IMR-90 (cell line): ENCODE data around the gene RNF128. TPM values are rescaled to one million over a fixed set of nuclear protein-coding genes. Genes with fewer than 3 reads are reported as not detected.

ENCODE experiments used
- ATAC-seq: fragments of 200-7000 bp; cut with Tn5 transposase; 2 replicates; pipeline ENCODE4 v1.9.1; 2020; ENCODE audit warnings: low read depth, mild to moderate bottlenecking, moderate library complexity
- BruUV-seq: library from RNA; stranded (reverse); fragments of 400-500 nt; replicated peaks from 2 replicates; lab custom pipeline; 2021; lab: Mats Ljungman, UMichigan
- CTCF ChIA-PET: fragments of 300-600 bp; formaldehyde crosslinking; extraction: SDS; loops from one replicate; lab custom pipeline; 2021; ENCODE audit warnings: antibody characterized with exemption; lab: Yijun Ruan, JAX
- POLR2A ChIA-PET: fragments of 300-600 bp; sonication (Branson Sonifier 250); formaldehyde crosslinking; loops from one replicate; lab custom pipeline; 2022; ENCODE audit warnings: antibody characterized with exemption; ENCODE audit not compliant: unreplicated experiment; lab: Charles Lee
- DNase-seq: peaks from one replicate; pipeline ENCODE4 v3.0.0; 2013
- H2AFZ ChIP-seq: replicated peaks from 2 replicates; pipeline ENCODE3; 2013; ENCODE audit warnings: low read length, mild to moderate bottlenecking; ENCODE audit not compliant: poor library complexity
- H2AK5ac ChIP-seq: 2 replicates; pipeline ENCODE4 v1.6.1; 2013; ENCODE audit warnings: low read depth, low read length, inconsistent platforms
- H2AK9ac ChIP-seq: replicated peaks from 2 replicates; pipeline ENCODE3; 2013; ENCODE audit warnings: mild to moderate bottlenecking, low read depth, low read length, moderate library complexity; ENCODE audit not compliant: poor library complexity
- H2BK120ac ChIP-seq: 2 replicates; pipeline ENCODE4 v1.6.1; 2013; ENCODE audit warnings: low read depth, low read length, inconsistent platforms
- H2BK15ac ChIP-seq: 3 replicates; pipeline ENCODE4 v1.6.1; 2013; ENCODE audit warnings: low read depth, low read length, inconsistent platforms
- H2BK20ac ChIP-seq: 2 replicates; pipeline ENCODE4 v1.6.1; 2013; ENCODE audit warnings: low read depth, mild to moderate bottlenecking, inconsistent platforms, low read length, moderate library complexity
- H2BK5ac ChIP-seq: 2 replicates; pipeline ENCODE4 v1.6.1; 2013; ENCODE audit warnings: mild to moderate bottlenecking, low read depth, low read length, inconsistent platforms; ENCODE audit not compliant: poor library complexity, severe bottlenecking
- H3K14ac ChIP-seq: replicated peaks from 2 replicates; pipeline ENCODE4 v1.6.1; 2013; ENCODE audit warnings: low read depth, low read length, inconsistent platforms
- H3K18ac ChIP-seq: 2 replicates; pipeline ENCODE4 v1.6.1; 2013; ENCODE audit warnings: low read depth, low read length, control low read depth
- H3K23ac ChIP-seq: 2 replicates; pipeline ENCODE4 v1.6.1; 2013; ENCODE audit warnings: low read depth, low read length, inconsistent platforms
- H3K27ac ChIP-seq: 2 replicates; pipeline ENCODE4 v1.5.1; 2013; ENCODE audit warnings: mild to moderate bottlenecking, control low read depth, low read length; ENCODE audit not compliant: insufficient read depth
- H3K27me3 ChIP-seq: 2 replicates; pipeline ENCODE4 v1.6.1; 2013; ENCODE audit warnings: low read length; ENCODE audit not compliant: control insufficient read depth, insufficient read depth
- H3K36me3 ChIP-seq: 2 replicates; pipeline ENCODE4 v1.6.1; 2013; ENCODE audit warnings: low read length, mixed read lengths; ENCODE audit not compliant: control insufficient read depth, insufficient read depth
- H3K4ac ChIP-seq: 2 replicates; pipeline ENCODE4 v1.6.1; 2013; ENCODE audit warnings: low read depth, low read length, inconsistent platforms
- H3K4me1 ChIP-seq: 2 replicates; pipeline ENCODE4 v1.6.1; 2013; ENCODE audit warnings: low read length, mixed read lengths; ENCODE audit not compliant: control insufficient read depth, insufficient read depth
- H3K4me2 ChIP-seq: 2 replicates; pipeline ENCODE4 v1.6.1; 2013; ENCODE audit warnings: low read depth, mild to moderate bottlenecking, control low read depth, low read length, moderate library complexity
- H3K4me3 ChIP-seq: 2 replicates; pipeline ENCODE4 v1.5.1; 2013; ENCODE audit warnings: low read depth, mild to moderate bottlenecking, control low read depth, low read length, moderate library complexity; ENCODE audit not compliant: insufficient read depth
- H3K56ac ChIP-seq: 2 replicates; pipeline ENCODE4 v1.6.1; 2013; ENCODE audit warnings: low read length, inconsistent platforms; ENCODE audit not compliant: insufficient read depth; ENCODE audit errors: extremely low read depth
- H3K79me1 ChIP-seq, 2 experiments: 2 replicates each; pipeline ENCODE4 v1.6.1; 2013; ENCODE audit warnings: low read length in 2 of 2, inconsistent platforms in 1 of 2, low read depth in 1 of 2
- H3K9ac ChIP-seq: 2 replicates; pipeline ENCODE4 v1.6.1; 2013; ENCODE audit warnings: low read depth, low read length, control low read depth
- H3K9me1 ChIP-seq: 2 replicates; pipeline ENCODE4 v1.6.1; 2013; ENCODE audit warnings: low read length, inconsistent platforms; ENCODE audit not compliant: insufficient read depth
- H3K9me3 ChIP-seq: 2 replicates; pipeline ENCODE4 v1.6.1; 2013; ENCODE audit warnings: low read length; ENCODE audit not compliant: control insufficient read depth, insufficient read depth
- H4K20me1 ChIP-seq: 2 replicates; pipeline ENCODE4 v1.6.1; 2013; ENCODE audit warnings: low read length, inconsistent platforms; ENCODE audit not compliant: insufficient read depth
- H4K5ac ChIP-seq: 2 replicates; pipeline ENCODE4 v1.6.1; 2013; ENCODE audit warnings: mild to moderate bottlenecking, low read depth, low read length, control low read depth
- H4K8ac ChIP-seq, 2 experiments: 2 replicates each; pipeline ENCODE4 v1.6.1; 2013; ENCODE audit warnings: low read depth in 2 of 2, low read length in 2 of 2, control low read depth in 1 of 2, inconsistent platforms in 1 of 2
- H4K91ac ChIP-seq: 2 replicates; pipeline ENCODE4 v1.6.1; 2013; ENCODE audit warnings: low read depth, low read length, inconsistent platforms; ENCODE audit not compliant: insufficient read depth
- CEBPB ChIP-seq: IDR thresholded peaks from 2 replicates; pipeline ENCODE4 v1.6.1; 2012; ENCODE audit warnings: low read depth, low read length, improper control_type of control experiment
- CHD1 ChIP-seq: IDR thresholded peaks from 2 replicates; pipeline ENCODE4 v1.6.1; 2012; ENCODE audit warnings: low read depth, low read length, improper control_type of control experiment
- MAZ ChIP-seq: IDR thresholded peaks from 2 replicates; pipeline ENCODE4 v1.6.1; 2012; ENCODE audit warnings: low read depth, mild to moderate bottlenecking, low read length, improper control_type of control experiment, moderate library complexity, borderline replicate concordance
- POLR2A ChIP-seq: IDR thresholded peaks from 2 replicates; pipeline ENCODE4 v1.6.1; 2012; ENCODE audit warnings: mild to moderate bottlenecking, low read depth, low read length
- SMC3 ChIP-seq: fragments of 150-350 bp; IDR thresholded peaks from 2 replicates; pipeline ENCODE4 v1.6.1; 2016; ENCODE audit warnings: low read depth, mild to moderate bottlenecking, antibody characterized with exemption, low read length, moderate library complexity
- WGBS, 2 experiments: methylation state at CpG; one replicate each; pipeline versions ENCODE4 v1.1.5 to v1.1.7; 2013; ENCODE audit warnings: missing lambda C conversion rate in 2 of 2; ENCODE audit not compliant: insufficient read length in 1 of 2; ENCODE audit errors: extremely low coverage in 2 of 2; 5-methylcytosine and 5-hydroxymethylcytosine counted together
- dilution Hi-C: fragments of 300-500 bp; cut with HindIII; formaldehyde crosslinking; loops from one replicate; pipeline ENCODE4 v1.14.3; 2018; ENCODE audit warnings: low sequenced_read_pairs; ENCODE audit not compliant: unreplicated experiment
- in situ Hi-C: fragments of 300-500 bp; cut with MboI; formaldehyde crosslinking; loops from 3 replicates; pipeline ENCODE4 v1.14.3; 2019; ENCODE audit warnings: low sequenced_read_pairs, inconsistent platforms, mixed read lengths
- intact Hi-C: fragments of 100-400 bp; cut with micrococcal nuclease; formaldehyde crosslinking; loops from 2 replicates; pipeline ENCODE4 v1.10.0; 2022
- polyA plus RNA-seq, 3 experiments: library from polyadenylated mRNA; depleted of rRNA; stranded (reverse); fragments of >200 nt; gene quantifications; 2 replicates each; pipeline ENCODE4 v1.2.3, GENCODE V29; 2012; ENCODE audit warnings: low replicate concordance in 1 of 3
- total RNA-seq: library from RNA; depleted of rRNA; stranded (reverse); fragments of >200 nt; gene quantifications from 2 replicates; pipeline ENCODE4 v1.2.3, GENCODE V29; 2012

RNF128 gene
- total and polyA plus RNA-seq, 2 of the 4 experiments (the other 2 are of a cell fraction) = 3.0 to 4.8 TPM

GRCh38 chrX:106730401-106730800 is 3.9 kb downstream of the RNF128 start:
- H2AK5ac ChIP-seq = no peak overlapping the region
- no peak overlapping the region for H3K9ac ChIP-seq
- TF ChIP-seq MAZ = no peak
- TF ChIP-seq CHD1 = no peak
- no peak for TF ChIP-seq SMC3
- TF ChIP-seq CEBPB = peak; percentile 81
- TF ChIP-seq POLR2A = no peak
- no peaks in the 10 kb centered on the region for H3K4me1 ChIP-seq
- no peaks in the 10 kb centered on the region for H3K9me1 ChIP-seq
- WGBS, 2 experiments = no CpG with 5 or more reads among the region's 4 CpGs
- no TSS peak for BruUV-seq
- no peak overlapping the region for H4K5ac ChIP-seq
- intact Hi-C loops (no loop called here), dilution Hi-C loops (no loop called here), in situ Hi-C loops (no loop called here)
- no peak overlapping the region for H2BK120ac ChIP-seq
- no peak overlapping the region for H2AK9ac ChIP-seq
- ATAC-seq (no peak), DNase-seq (peak; percentile 22)
- H4K8ac ChIP-seq = no peak overlapping the region
- no peak overlapping the region for H2BK15ac ChIP-seq
- H2BK20ac ChIP-seq = no peak overlapping the region
- no peak overlapping the region for H2BK5ac ChIP-seq
- H3K27me3 ChIP-seq = peaks cover 4% of the 10 kb centered on the region
- no peak overlapping the region for H3K18ac ChIP-seq
- no peak overlapping the region for H3K4me3 ChIP-seq
- no peak overlapping the region for H2AFZ ChIP-seq
- ChIA-PET POLR2A (no interaction called here), CTCF (no interaction called here)
- H3K36me3 ChIP-seq = no peaks in the 10 kb centered on the region
- no peak overlapping the region for H3K23ac ChIP-seq
- H3K79me1 ChIP-seq = no peaks in the 10 kb centered on the region
- H3K56ac ChIP-seq = no peak overlapping the region
- H4K20me1 ChIP-seq = no peaks in the 10 kb centered on the region
- no peak overlapping the region for H3K4ac ChIP-seq
- no peaks in the 10 kb centered on the region for H3K9me3 ChIP-seq
- no peak overlapping the region for H4K91ac ChIP-seq
- no peak overlapping the region for H3K14ac ChIP-seq
- no peak overlapping the region for H3K4me2 ChIP-seq
- H3K27ac ChIP-seq = no peak overlapping the region
